ENCODE measurements around the gene WEE2.

The WEE2 gene

GRCh38 chr7:141691540-141691939 lies 16.6 kb upstream of the WEE2 start:
- DNase-seq (ENCODE audit: low read depth) = no peak

DNA sequence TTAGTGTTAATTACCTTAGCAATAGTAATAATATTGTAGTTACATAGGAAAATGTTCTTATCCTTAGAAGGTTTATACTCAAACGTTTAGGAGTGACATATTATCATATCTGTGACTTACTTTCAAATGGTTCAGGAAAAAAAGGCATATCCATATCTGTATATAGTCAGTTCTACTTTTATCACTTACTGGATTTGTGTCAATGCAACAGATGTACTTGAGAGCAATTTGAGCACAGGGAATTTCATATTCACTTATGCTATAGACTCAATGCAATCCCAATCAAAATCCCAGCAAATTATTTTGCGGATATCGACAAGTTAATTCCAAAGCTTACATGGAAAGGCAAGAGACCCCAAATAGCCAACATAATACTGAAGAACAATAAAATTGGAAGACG lies 16.2 kb upstream of the WEE2 start:
- DNase-seq (ENCODE audit: low read depth) = no peak

DNA sequence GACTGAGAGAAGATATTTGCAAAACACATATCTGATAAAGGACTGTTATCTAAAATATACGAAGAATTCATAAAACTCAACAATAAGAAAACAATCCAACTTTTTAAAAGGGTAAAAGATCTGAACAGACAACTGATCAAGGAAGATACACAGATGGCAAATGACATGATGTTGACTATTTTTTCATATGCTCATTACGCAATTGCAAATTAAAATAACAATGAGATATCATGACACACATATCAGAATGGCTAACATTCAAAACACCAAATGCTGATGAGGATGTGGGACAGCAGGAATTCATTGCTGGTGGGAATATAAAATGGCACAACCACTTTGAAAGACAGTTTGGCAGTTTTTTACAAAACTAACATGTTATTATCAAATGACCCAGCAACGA lies 15.1 kb upstream of the WEE2 start:
- DNase-seq (ENCODE audit: low read depth) = no peak

- DNase-seq (ENCODE audit: low read depth) = no peak
Observed at GRCh38 chr7:141695803-141696289, 12.3 kb upstream of the WEE2 start.

GRCh38 chr7:141696348-141696747 lies 11.8 kb upstream of the WEE2 start:
- no peak for DNase-seq (ENCODE audit: low read depth)

- no peak for DNase-seq (ENCODE audit: low read depth)
Observed at GRCh38 chr7:141697211-141697871, 10.8 kb upstream of the WEE2 start.

DNA sequence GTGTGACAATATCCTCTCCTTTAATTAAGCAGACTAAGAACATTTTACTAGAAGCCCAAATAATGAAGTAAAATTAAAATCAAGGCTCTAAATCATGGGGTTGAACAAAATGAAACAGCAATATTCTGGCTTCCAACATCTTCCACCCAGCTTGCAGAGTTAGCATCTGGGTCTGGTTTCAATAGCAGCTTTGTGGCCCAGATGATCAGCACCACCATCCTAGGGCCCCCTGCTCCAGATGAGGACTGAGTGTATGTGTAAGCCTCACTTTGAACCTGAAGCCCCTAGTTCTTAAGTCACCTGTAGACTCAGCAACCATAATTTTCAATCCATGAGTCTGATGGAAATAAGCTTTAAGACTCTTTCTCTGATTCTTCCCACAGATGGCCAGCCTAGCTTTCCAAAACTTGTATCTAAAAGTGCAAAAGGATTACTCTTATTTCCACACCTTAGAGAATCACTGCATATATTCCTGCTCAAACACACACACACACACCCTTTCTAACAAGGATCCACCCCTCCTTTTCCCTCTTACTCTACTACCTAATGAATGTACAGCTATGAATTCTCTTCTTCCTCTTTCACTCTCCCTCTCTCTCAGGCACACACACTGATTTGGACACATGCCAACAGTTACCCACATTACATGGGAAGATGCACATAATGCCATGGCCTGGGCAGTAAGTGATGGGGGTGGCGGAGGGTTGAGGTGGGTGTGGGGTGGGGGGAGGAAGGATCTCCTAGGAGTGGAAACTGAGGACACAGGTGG lies 9.7 kb upstream of the WEE2 start:
- DNase-seq (ENCODE audit: low read depth) = no peak

- DNase-seq (ENCODE audit: low read depth) = no peak
Observed at GRCh38 chr7:141699860-141700259, 8.3 kb upstream of the WEE2 start.

DNA sequence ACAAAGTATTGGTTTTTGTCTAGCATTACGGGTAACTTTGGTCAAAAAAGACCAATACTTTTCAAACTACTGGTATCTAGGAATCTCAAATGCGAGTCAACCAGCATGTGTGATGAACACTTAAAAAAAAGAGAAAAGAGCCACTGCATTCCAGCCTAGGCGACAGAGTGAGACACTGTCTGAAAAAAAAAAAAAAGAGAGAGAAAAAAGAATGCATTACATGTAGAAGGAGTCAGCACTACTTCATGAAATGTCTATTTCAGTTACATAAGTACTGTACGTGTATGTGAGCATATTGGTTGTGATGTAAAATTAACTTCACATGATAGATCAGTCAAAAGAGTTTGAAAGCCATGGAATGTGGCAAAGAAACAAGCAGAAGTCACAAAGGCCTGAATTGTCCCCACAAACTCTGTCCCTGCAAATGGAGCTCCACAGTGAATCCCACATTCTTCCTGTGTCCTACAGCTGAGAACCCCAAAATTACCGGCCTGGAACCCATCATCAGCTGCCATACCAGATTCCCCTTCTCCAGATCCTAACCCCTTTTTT lies 7.8 kb upstream of the WEE2 start:
- no peak for DNase-seq (ENCODE audit: low read depth)

DNA sequence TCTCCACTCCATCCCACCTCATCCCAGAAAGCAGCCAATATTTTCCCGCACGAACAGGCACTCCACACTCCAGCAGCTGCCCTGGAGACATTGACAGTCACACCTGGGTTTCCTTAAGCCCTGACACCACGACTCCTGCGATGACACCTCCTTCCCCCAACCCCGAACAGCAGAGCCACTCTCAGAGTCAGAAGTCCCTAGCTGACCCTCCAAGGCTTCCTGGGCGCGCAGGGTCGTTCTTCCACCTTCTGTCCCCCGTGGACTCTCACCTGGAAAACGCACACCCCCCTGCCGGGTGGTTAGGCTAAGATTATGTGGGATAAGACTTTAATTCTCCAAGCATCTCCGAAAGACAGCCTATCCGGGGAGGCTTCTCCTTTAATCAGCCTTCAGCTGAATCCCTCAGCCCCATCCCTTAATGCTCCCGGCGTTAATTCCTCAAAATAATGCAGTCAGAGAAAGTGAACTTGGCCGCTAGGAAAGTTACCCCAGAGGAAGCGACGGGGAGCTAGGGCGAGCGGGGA lies 7.2 kb upstream of the WEE2 start:
- no peak for DNase-seq (ENCODE audit: low read depth)

- peak; percentile 43 for DNase-seq (ENCODE audit: low read depth)
Observed at GRCh38 chr7:141701489-141702046, 6.6 kb upstream of the WEE2 start.

DNA sequence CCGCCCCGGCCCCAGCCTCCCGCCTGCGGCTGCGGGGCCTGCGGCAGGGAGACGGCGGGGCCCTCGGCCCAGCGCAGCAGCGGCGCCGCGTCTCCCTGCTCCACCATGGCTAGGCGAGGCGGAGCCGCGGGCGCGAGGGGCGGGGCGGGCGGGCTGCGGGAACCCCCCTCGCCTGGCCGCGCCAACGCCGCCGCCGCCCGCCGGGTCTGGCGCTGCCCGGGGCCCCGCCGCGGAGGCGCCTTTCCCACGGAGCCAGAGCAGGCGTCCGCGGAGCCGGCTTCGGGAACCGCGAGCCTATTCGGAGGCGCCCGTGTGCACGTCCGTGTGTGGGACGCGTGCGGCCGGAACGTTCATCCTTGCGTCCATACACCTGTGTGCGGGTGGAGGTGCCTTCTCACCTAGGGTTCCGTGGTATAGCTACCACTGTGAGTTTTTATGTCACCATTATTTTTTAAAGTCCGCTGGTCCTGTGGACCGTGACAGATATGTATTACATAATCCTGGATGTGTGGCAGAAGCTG lies 6.0 kb upstream of the WEE2 start, which contains the start of gene DENND11:
Gene DENND11 (minus strand): TSS at position 120 of the 521 bp plus-strand sequence. CDS start 13 bp downstream, at position 107.
- no peak for DNase-seq (ENCODE audit: low read depth)

GRCh38 chr7:141702892-141703291 lies 5.3 kb upstream of the WEE2 start:
- no peak for DNase-seq (ENCODE audit: low read depth)

GRCh38 chr7:141704112-141704511 lies 4.0 kb upstream of the WEE2 start:
- no peak for DNase-seq (ENCODE audit: low read depth)

GRCh38 chr7:141704741-141705140 lies 3.4 kb upstream of the WEE2 start:
- DNase-seq (ENCODE audit: low read depth) = no peak

- DNase-seq (ENCODE audit: low read depth) = no peak
Observed at GRCh38 chr7:141706239-141707064, 1.7 kb upstream of the WEE2 start.

GRCh38 chr7:141709318-141709717 lies 1.2 kb downstream of the WEE2 start:
- no peak for DNase-seq (ENCODE audit: low read depth)

DNA sequence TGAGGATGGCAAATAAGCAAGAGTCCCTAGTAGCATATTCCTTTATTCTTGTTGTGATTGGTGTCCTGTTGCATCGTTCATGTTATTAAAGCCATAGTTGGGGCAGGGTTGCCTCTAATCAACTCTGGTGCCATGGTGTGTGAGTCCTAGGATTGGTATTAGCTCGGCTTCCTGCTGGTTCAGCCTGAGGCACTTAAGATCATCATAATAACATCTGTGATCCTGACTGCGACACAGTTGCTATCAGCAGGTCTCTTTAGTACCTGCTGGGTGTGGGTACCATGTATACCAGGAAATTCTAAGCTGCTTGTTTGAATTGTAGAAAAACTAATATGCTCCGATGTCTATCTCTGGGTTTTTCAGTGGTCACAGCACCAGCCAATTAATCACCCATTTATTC lies 1.6 kb downstream of the WEE2 start:
- no peak for DNase-seq (ENCODE audit: low read depth)

DNA sequence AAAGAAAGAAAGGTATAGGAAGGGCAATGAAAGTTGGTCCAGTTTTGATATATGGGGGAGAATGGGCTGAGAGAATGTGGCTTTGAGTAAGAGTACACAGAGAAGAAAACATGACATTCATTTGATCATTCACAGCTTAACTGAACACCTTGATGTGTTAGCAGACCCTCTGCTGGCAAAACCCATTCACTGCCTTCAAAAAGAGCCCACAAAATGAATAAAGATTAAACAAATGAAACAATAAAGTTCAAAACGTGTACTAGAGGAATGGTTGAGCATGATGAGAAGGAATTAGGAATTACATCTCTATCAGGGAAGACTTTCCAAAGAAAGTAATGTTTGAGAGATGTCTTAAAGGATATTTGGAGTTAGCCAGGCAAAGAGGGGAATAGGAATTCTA lies 2.1 kb downstream of the WEE2 start:
- no peak for DNase-seq (ENCODE audit: low read depth)

- no peak for DNase-seq (ENCODE audit: low read depth)
Observed at GRCh38 chr7:141712603-141713255, 4.6 kb downstream of the WEE2 start.

DNA sequence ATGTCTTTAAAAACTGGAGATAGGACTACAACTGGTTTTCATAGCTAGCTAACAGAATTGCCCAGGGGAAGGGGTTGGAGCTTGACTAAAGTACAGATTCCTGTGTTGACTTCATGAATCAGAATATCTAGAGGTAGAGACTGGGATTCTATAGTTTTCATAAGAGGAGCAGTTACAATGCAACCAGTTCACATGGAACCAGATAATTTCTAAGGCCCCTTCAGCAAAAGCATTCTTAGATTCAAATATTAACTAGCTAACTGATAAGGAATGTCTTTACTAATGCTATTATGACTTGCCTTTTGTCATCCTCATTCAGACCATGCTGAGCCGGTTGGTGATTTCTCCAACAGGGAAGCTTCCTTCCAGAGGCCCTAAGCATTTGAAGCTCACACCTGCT lies 5.7 kb downstream of the WEE2 start:
- DNase-seq (ENCODE audit: low read depth) = no peak

All from stimulated activated CD8-positive, alpha-beta memory T cell treated with anti-CD3 and anti-CD28 coated beads, Interleukin-15, amount 100 ng/mL, for 1 hour (primary cell).